GM10847 (cell line): ENCODE results near the gene STK11IP.

Experiments used
- POLR2A ChIP-seq: IDR thresholded peaks from 2 replicates; pipeline ENCODE4 v1.6.1; 2011; ENCODE audit not compliant: insufficient read length; ENCODE audit errors: extremely low read depth

Gene STK11IP

GRCh38 chr2:219615894-219616293, 18.2 kb downstream of the STK11IP start:
- no peak for TF ChIP-seq POLR2A

DNA sequence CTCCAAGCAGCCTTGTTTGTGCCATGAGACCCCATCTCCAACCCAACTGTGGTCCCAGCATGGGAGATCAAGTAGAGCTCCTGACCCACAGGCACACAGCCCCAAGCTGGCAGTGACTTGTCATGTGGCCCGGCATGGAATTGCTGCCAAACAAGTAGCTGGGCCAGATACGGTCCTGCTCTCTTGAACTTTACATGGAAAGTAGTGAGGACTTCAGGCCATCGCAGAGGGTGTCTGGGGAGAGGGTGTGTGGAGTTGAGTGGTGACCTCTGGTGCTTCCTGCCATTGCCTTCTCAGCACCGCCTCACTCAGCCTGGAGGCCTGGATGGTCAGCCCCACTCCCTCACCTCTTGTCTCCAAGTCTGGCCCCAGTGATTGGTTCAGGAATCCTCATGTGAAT, 18.9 kb downstream of the STK11IP start:
- no peak for TF ChIP-seq POLR2A

GRCh38 chr2:219618733-219619122, 21.1 kb downstream of the STK11IP start:
- no peak for TF ChIP-seq POLR2A

- no peak for TF ChIP-seq POLR2A
Measured at GRCh38 chr2:219619235-219619634, 21.6 kb downstream of the STK11IP start.

DNA sequence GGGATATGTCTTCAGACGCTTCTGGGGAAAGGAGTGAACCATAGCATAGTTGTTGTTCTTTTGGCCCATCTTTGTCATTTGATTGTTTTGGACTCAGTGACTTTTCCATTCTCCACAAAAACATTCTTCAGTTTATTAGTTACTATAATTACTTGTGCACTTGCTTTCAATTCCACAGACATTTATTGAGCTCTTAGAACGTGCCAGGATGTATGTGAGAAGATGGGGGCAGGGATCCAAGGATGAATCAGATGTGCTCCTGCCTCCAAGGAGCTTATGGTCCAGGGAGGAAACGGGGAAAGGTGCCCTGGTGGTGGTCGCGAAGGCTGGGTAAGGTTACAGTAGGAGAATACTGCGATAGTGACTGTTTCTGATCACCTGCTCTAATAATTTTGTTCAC, 22.9 kb downstream of the STK11IP start:
- no peak for TF ChIP-seq POLR2A

- no peak for TF ChIP-seq POLR2A
Measured at GRCh38 chr2:219621935-219622334, 24.3 kb downstream of the STK11IP start.

GRCh38 chr2:219622472-219622871, 24.8 kb downstream of the STK11IP start:
- TF ChIP-seq POLR2A = no peak

DNA sequence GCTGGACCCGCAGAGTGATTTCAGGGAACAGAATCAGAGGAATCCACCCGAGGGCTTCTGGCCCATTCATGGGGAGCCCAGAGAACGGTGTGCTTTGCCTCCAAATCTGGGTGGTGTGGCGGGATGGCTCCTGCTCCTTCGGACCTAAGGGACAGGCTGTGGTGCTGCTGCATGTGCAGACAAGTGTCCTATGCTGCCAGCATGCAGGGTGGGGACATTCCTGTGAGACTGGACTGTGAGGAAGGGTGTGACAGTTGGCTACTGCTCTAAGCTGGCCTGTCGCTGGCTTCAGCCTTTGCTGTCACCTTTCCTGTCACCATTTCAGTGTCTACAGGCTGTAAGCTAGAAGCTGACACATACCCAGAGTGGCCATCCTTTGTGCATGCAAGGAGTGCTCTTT, 26.9 kb downstream of the STK11IP start:
- TF ChIP-seq POLR2A = no peak

GRCh38 chr2:219625179-219625578, 27.5 kb downstream of the STK11IP start:
- no peak for TF ChIP-seq POLR2A

DNA sequence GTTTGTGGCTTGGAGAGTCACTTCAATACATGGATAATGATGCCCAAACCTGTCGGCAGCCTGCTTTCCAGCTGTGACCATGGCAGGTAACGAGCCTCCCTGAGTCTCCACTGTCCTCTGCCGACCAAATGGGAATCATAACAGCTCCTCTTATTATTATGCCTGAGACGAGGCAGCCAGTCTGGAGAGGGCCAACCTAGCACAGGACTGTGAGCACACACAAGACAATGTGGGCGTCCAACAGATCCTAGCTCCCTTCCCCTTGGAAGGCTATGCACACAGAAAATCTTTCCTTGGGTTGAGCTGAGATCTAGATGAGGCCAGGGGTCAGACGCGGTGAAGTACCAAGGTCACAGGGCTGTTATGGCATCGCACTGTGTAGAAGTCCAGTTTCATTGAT, 28.9 kb downstream of the STK11IP start:
- no peak for TF ChIP-seq POLR2A

DNA sequence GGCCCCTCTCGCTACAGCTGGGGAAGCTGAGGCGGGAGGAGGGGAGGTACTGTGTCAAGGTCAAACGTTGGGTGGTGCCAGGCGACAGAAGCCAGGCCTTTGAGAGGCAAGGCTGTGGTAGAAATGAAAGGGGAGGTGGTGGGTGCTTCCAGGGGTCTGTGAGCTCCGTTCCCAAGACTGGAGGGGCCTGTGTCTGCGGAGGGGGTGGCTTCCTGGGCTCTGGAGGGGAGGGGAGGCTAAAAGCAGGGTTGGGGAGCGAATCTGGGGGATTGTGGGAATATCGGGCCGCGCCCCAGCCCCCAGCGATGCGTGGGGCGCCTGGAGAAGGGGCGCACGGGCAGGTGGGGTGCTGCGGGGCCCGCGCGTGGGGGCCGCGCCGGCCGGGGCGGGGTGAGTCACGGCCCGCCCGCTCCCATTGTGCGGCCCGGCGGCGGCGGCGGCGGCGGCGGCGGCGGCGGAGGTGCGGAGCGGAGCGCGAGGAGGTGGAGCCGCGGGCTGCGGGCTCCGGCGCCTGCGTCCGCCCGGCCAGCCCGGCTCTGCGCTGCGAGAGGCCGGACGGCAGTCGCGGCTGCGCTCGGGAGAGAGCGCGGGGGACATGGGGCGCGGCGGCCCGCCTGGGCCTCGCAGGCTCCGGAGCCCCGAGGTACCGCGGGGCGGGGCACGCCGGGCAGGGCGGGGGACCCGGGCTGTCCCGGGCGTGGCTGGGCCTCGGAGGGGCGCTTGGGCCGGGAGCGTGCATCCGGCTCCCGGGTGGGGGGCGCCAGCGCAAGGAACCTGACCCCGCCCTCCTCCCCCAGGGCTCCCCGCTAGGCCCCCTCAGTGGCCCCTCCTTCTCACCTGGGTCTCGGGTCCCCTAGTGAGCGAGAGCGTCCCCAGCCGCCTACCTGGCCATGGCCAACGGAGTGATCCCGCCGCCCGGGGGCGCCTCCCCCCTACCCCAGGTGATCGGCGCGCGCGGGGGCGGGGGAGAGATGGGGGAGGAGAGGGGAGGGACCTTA, 29.7 kb downstream of the STK11IP start, which contains the start of gene SLC4A3:
TSS of gene SLC4A3 (plus strand) at position 528 of the 998 bp plus-strand sequence. CDS start at position 891, 363 bp downstream.
- TF ChIP-seq POLR2A = no peak

DNA sequence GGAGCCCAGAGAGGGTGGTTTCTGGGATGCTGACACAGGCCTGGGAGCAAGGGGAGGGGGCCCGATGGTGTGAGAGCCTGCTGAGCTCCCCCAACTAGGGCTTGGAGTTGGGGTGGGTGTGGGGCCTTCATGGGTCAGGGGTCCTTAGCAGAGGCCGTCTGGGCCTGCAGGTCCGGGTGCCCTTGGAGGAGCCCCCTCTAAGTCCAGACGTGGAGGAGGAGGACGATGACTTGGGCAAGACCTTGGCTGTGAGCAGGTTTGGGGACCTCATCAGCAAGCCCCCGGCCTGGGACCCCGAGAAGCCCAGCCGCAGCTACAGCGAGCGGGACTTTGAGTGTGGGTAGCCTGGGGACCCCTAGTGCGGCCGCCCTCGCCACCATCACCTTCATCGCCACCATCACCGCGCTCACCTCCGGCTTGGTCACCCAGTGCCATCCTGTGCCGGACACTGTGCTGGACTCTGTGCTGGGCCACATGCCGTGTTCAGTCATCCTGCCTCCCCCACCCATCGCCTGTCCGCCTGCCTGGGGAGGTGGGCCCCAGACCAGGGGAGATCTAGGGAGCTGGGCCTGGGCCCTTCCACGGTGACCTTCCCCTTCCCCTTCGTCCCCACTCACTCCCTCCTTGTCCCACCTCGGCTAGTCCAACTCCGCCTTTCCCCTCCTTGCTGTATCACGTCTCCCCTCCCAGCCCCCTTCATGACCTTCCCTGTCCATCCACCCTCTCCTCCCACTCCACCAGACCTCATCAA, 30.8 kb downstream of the STK11IP start:
- TF ChIP-seq POLR2A = no peak

- TF ChIP-seq POLR2A = no peak
Measured at GRCh38 chr2:219628986-219629901, 31.6 kb downstream of the STK11IP start.

GRCh38 chr2:219629976-219630695, 32.5 kb downstream of the STK11IP start:
- TF ChIP-seq POLR2A = no peak

GRCh38 chr2:219630770-219631405, 33.2 kb downstream of the STK11IP start:
- no peak for TF ChIP-seq POLR2A
